Measurements from ENCODE around the gene CTDSP2.
A peak's percentile ranks its signal among the peaks of the same experiment; 100 is the strongest.

The CTDSP2 gene

GRCh38 chr12:57893431-57894353 lies 47.2 kb upstream of the CTDSP2 start:
- Histone ChIP-seq H3K36me3 (no peaks in the 10 kb centered on the region), H3K4me3 (ENCODE audit: low read depth, low read length) (no peak overlapping the region), H3K27ac (no peak overlapping the region), H3K9me3 (ENCODE audit: severe bottlenecking) (no peaks in the 10 kb centered on the region), H3K27me3 (ENCODE audit: insufficient read depth, low read depth, severe bottlenecking) (no peaks in the 10 kb centered on the region)
- no peak for DNase-seq
- no peak for TF ChIP-seq CTCF (IDR thresholded peaks at IDR 0.05; ENCODE audit: low read depth, low read length)

- no peaks in the 10 kb centered on the region for H3K9me3 ChIP-seq (ENCODE audit: severe bottlenecking)
- no peak overlapping the region for H3K4me3 ChIP-seq (ENCODE audit: low read depth, low read length)
- H3K27me3 ChIP-seq (ENCODE audit: insufficient read depth, low read depth, severe bottlenecking): no peaks in the 10 kb centered on the region
- H3K27ac ChIP-seq: no peak overlapping the region
- TF ChIP-seq CTCF (IDR thresholded peaks at IDR 0.05; ENCODE audit: low read depth, low read length): no peak
- DNase-seq: no peak
- H3K36me3 ChIP-seq: no peaks in the 10 kb centered on the region
These were observed 45.9 kb upstream of the CTDSP2 start for GRCh38 chr12:57892232-57892972.

DNA sequence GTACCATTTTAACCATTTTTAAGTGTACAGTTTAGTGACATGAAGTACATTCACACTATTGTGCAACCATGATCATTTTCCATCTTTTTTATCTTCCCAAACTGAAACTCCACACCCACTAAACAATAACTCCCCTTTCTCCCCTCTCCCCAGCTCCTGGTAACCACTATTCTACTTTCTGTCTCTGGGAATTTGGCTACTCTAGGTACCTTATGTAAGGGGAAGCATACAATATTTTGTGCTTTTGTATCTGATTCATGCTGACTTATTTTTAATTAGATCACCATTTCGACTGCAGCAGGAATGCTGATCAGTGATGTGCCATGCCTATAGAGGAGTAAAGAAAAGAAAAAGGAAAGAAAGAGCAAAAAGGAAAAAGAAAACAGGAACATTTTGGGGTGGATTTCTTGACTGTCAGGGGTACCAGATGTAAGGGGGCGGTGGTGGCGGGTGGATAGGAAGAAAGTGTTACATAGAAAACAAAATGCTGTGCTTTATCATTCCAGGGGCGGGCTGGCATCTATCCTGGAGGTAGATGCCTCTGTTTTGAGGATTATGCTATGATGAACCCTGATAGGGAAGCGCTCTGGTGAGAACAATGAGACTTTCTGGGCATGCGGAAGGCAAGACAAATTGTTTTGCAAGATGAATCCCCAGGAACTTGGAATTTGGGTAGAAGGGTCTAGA lies 45.2 kb upstream of the CTDSP2 start:
- Histone ChIP-seq H3K36me3 (no peaks in the 10 kb centered on the region), H3K9me3 (ENCODE audit: severe bottlenecking) (no peaks in the 10 kb centered on the region), H3K27ac (no peak overlapping the region), H3K4me3 (ENCODE audit: low read depth, low read length) (no peak overlapping the region), H3K27me3 (ENCODE audit: insufficient read depth, low read depth, severe bottlenecking) (no peaks in the 10 kb centered on the region)
- DNase-seq: no peak
- TF ChIP-seq CTCF (IDR thresholded peaks at IDR 0.05; ENCODE audit: low read depth, low read length): no peak

DNA sequence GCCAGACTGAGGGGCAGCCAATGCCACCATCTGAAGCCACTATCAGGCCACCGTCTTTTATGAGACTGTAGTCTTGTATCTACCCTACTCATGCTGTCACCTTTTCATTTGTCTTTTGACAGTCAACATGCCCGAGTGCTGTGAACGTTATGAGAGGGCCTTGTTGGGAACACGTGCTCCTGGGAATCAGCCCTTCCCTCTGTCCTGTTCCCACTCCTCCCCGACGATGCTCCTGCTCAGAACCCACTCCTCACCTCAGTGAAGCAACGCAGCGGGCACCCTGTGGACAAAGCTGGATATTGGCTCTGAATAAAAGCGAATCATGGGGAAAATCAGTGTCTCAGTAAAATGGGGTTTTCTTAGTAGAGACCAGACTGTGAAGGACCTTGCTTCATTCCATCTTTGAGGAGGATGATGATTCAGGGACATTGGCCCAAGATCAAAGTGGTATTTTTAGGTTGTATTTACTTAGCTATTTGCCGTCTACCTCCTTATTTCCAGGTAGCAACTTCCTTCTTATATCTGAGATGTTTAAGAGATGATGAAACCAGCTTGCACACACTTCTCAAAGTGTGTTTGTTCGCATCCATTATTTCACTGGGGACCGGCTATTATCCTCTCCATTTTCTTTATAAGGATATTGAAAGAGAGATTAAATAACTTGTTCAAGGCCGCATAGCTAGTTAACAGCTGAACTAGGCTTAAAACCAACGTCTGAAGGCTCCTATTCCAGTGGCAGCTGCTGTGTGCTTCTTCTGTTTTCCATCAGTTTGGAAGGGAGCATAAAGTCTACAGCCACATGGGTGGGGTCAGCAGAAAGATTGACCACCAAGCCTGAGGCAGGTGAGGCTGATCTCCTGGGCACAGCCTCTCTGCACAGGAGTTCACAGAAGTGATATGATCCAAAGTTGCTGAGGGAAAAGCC lies 43.9 kb upstream of the CTDSP2 start:
- Histone ChIP-seq H3K36me3 (no peaks in the 10 kb centered on the region), H3K4me3 (ENCODE audit: low read depth, low read length) (no peak overlapping the region), H3K9me3 (ENCODE audit: severe bottlenecking) (no peaks in the 10 kb centered on the region), H3K27ac (no peak overlapping the region), H3K27me3 (ENCODE audit: insufficient read depth, low read depth, severe bottlenecking) (no peaks in the 10 kb centered on the region)
- DNase-seq: no peak
- no peak for TF ChIP-seq CTCF (IDR thresholded peaks at IDR 0.05; ENCODE audit: low read depth, low read length)

DNA sequence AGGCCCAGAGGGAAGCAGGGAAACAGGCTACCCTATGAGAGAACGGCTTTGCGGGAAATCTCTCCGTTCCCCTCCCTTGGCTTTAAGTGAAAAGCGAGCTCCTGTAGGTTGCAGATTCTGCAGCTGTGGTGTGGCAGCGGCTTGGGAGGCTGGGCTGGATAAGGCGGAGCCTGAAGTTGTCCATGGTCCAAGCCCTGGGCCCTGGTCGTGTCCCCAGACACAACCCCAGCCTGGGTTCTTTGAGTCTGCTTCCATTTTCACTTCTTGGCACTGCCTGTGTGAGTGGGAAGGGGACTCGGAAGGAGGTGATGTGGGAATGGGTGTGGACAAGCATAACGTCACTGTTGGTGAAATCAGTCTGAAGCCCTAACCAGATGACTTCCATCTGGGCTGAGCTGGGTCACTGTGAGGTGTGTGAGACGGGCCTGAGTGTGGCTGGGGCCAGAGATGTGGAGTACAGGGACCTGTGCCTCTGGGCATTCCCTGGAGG lies 43.0 kb upstream of the CTDSP2 start:
- no peak overlapping the region for H3K4me3 ChIP-seq (ENCODE audit: low read depth, low read length)
- no peaks in the 10 kb centered on the region for H3K27me3 ChIP-seq (ENCODE audit: insufficient read depth, low read depth, severe bottlenecking)
- no peaks in the 10 kb centered on the region for H3K36me3 ChIP-seq
- DNase-seq: no peak
- TF ChIP-seq CTCF (IDR thresholded peaks at IDR 0.05; ENCODE audit: low read depth, low read length): no peak
- H3K9me3 ChIP-seq (ENCODE audit: severe bottlenecking): peaks cover 3% of the 10 kb centered on the region
- H3K27ac ChIP-seq: peak overlapping the region; percentile 72
